Stimulated activated CD8-positive, alpha-beta memory T cell treated with anti-CD3 and anti-CD28 coated beads, Interleukin-15, amount 100 ng/mL, for 1 hour (primary cell): ENCODE data around the gene PNPLA2.
A peak's percentile ranks its signal among the peaks of the same experiment; 100 is the strongest.

Source experiments
- DNase-seq: peaks from one replicate; pipeline ENCODE4 v3.0.0-alpha.2; 2020; ENCODE audit warnings: low read depth

PNPLA2 gene

GRCh38 chr11:831118-831864 is 12.6 kb downstream of the PNPLA2 start:
- DNase-seq: no peak

- no peak for DNase-seq
These were observed 13.3 kb downstream of the PNPLA2 start for GRCh38 chr11:831961-832528.

- no peak for DNase-seq
These were observed 13.9 kb downstream of the PNPLA2 start, which contains the start of gene CD151 for GRCh38 chr11:832529-833113. Gene CD151, plus strand, starts transcription at chr11:832952. Its CDS starts 3,118 bp downstream, at chr11:836070.

GRCh38 chr11:833114-833791 is 14.5 kb downstream of the PNPLA2 start:
- no peak for DNase-seq

- DNase-seq: no peak
These were observed 15.2 kb downstream of the PNPLA2 start for GRCh38 chr11:833849-834311.

GRCh38 chr11:834371-835316 is 15.9 kb downstream of the PNPLA2 start:
- no peak for DNase-seq

- no peak for DNase-seq
These were observed 17.6 kb downstream of the PNPLA2 start for GRCh38 chr11:836274-836673.

- DNase-seq: no peak
These were observed 18.0 kb downstream of the PNPLA2 start for GRCh38 chr11:836700-837099.

GRCh38 chr11:837189-837989 is 18.7 kb downstream of the PNPLA2 start:
- DNase-seq: no peak

GRCh38 chr11:837990-838307 is 19.2 kb downstream of the PNPLA2 start:
- DNase-seq: no peak

- DNase-seq: no peak
These were observed 19.9 kb downstream of the PNPLA2 start for GRCh38 chr11:838441-839279.

GRCh38 chr11:839280-839623 is 20.5 kb downstream of the PNPLA2 start:
- no peak for DNase-seq

GRCh38 chr11:839875-840617 is 21.3 kb downstream of the PNPLA2 start:
- no peak for DNase-seq

GRCh38 chr11:841981-842369 is 23.3 kb downstream of the PNPLA2 start:
- DNase-seq: no peak

GRCh38 chr11:842370-843002 is 23.8 kb downstream of the PNPLA2 start, which contains the start of the genes POLR2L and TSPAN4:
Gene POLR2L, minus strand, starts transcription at chr11:842529. Its CDS starts 21 bp downstream, at chr11:842508.
Gene TSPAN4, plus strand, starts transcription at chr11:842852. Its CDS starts 7,453 bp downstream, at chr11:850305.
- DNase-seq: peak; percentile 76

- DNase-seq: no peak
These were observed 24.5 kb downstream of the PNPLA2 start for GRCh38 chr11:843086-843734.

- no peak for DNase-seq
These were observed 25.3 kb downstream of the PNPLA2 start for GRCh38 chr11:843818-844692.
